ENCODE results near the gene ASCC1.

Gene ASCC1

DNA sequence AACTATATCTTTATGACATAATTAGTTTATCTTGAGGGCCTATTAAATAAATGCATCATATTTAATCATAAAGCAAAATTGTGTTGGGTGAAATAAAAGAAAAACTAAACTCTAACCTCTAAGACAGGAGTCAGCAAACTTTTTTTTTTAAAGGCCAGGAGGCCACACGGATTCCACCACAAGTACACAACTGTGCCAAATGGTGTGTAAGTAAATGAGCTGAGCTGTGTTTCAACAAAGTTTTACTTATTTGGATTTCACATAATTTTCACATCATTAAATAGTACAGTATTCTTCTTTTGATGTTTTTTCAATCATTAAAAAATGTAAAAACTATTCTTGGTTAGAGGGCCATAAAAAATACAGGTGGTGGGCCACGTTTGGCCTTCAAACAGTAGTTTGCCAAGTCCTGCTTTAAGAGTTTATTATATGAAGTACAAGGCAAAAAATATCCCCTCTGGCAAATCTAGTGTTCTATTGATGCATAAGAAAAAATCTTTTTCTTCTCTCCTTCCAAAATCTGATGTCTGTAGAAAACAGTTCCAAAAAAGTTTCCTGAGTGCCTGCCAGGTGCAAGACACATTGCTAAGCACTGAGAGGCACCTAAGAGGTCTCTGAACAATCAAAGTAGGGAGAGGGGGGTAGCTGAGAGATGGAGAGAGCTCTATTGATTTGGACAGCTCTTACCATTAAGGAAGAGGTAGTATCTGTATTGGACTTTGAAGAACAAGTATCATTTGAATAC, 101.2 kb downstream of the ASCC1 start:
- Histone ChIP-seq H3K36me3 (ENCODE audit: control insufficient read depth, low read length) (peaks cover 7% of the 10 kb centered on the region; the same call in 1 of the 2 replicates), H3K27ac (ENCODE audit: low read depth, low read length) (no peak overlapping the region), H3K4me3 (ENCODE audit: low read length) (no peak overlapping the region)

DNA sequence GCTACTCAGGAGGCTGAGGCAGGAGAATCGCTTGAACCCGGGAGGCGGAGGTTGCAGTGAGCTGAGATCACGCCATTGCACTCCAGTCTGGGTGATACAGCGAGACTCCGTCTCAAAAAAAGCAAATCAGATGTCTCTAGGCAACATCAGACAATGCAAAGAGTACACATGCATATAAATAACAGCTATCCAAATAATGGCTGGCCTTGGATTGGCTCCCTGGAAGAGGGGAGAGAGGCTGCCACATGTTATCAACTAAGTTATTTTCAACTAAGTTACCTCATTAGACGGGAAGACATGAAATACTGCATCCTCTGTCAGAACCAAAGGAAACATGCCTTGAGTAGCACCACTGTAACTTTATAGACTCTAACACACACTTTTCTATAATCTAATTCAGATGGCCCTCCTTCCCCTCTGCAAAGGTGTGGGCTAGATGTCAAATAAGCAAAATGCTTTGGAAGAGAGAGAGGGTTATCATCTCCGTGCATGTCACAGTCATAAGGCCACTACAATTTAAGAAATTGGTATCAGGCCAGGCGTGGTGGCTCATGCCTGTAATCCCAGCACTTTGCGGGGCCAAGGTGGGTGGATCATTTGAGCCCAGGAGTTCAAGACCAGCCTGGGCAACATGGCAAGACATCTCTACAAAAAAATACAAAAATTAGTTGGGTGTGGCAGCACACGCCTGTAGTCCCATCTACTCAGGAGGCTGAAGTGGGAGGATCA, 105.2 kb downstream of the ASCC1 start:
- TF ChIP-seq EZH2phosphoT487 (IDR thresholded peaks at IDR 0.05; ENCODE audit: borderline replicate concordance, low read length), result no peak
- TF ChIP-seq, protein P1, sequence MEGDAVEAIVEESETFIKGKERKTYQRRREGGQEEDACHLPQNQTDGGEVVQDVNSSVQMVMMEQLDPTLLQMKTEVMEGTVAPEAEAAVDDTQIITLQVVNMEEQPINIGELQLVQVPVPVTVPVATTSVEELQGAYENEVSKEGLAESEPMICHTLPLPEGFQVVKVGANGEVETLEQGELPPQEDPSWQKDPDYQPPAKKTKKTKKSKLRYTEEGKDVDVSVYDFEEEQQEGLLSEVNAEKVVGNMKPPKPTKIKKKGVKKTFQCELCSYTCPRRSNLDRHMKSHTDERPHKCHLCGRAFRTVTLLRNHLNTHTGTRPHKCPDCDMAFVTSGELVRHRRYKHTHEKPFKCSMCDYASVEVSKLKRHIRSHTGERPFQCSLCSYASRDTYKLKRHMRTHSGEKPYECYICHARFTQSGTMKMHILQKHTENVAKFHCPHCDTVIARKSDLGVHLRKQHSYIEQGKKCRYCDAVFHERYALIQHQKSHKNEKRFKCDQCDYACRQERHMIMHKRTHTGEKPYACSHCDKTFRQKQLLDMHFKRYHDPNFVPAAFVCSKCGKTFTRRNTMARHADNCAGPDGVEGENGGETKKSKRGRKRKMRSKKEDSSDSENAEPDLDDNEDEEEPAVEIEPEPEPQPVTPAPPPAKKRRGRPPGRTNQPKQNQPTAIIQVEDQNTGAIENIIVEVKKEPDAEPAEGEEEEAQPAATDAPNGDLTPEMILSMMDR (IDR thresholded peaks at IDR 0.05; ENCODE audit: low read depth, low read length, poor library complexity, severe bottlenecking), result no peak
- Histone ChIP-seq H4K20me1 (ENCODE audit: control insufficient read depth, insufficient read depth, low read depth, low read length) (no peaks in the 10 kb centered on the region), H3K36me3 (ENCODE audit: control insufficient read depth, low read length) (no peaks in the 10 kb centered on the region), H3K4me3 (ENCODE audit: low read length) (no peak overlapping the region), H3K9me3 (ENCODE audit: control insufficient read depth, insufficient read depth, low read length) (no peaks in the 10 kb centered on the region), H3K79me2 (ENCODE audit: control insufficient read depth, low read length) (no peaks in the 10 kb centered on the region), H3K9me2 (replicated peaks; ENCODE audit: control insufficient read depth, low read length) (no peaks in the 10 kb centered on the region), H3K27me3 (ENCODE audit: control insufficient read depth, low read length) (no peaks in the 10 kb centered on the region), H3K27ac (ENCODE audit: low read depth, low read length) (no peak overlapping the region), H3K4me1 (ENCODE audit: control insufficient read depth, low read length) (peaks cover 34% of the 10 kb centered on the region), H3K4me2 (ENCODE audit: low read length) (no peak overlapping the region), H3F3A (ENCODE audit: control insufficient read depth, insufficient read depth) (peaks cover 9% of the 10 kb centered on the region)

More for the DNA sequence above, 101.2 kb downstream of the ASCC1 start:
- H3K9me2 ChIP-seq (replicated peaks; ENCODE audit: control insufficient read depth, low read length), result no peaks in the 10 kb centered on the region
- H3K79me2 ChIP-seq (ENCODE audit: control insufficient read depth, low read length), result no peaks in the 10 kb centered on the region
- H3K27me3 ChIP-seq (ENCODE audit: control insufficient read depth, low read length), result no peaks in the 10 kb centered on the region
- no peak overlapping the region for H3K4me2 ChIP-seq (ENCODE audit: low read length)
- H3F3A ChIP-seq (ENCODE audit: control insufficient read depth, insufficient read depth), result no peaks in the 10 kb centered on the region
- no peaks in the 10 kb centered on the region for H4K20me1 ChIP-seq (ENCODE audit: control insufficient read depth, insufficient read depth, low read depth, low read length)
- peaks cover 8% of the 10 kb centered on the region; the same call in 1 of the 2 replicates for H3K9me3 ChIP-seq (ENCODE audit: control insufficient read depth, insufficient read depth, low read length)
- TF ChIP-seq EZH2phosphoT487 (IDR thresholded peaks at IDR 0.05; ENCODE audit: borderline replicate concordance, low read length), result no peak
- TF ChIP-seq, protein P1 (IDR thresholded peaks at IDR 0.05; ENCODE audit: low read depth, low read length, poor library complexity, severe bottlenecking), result no peak
- H3K4me1 ChIP-seq (ENCODE audit: control insufficient read depth, low read length), result no peaks in the 10 kb centered on the region

DNA sequence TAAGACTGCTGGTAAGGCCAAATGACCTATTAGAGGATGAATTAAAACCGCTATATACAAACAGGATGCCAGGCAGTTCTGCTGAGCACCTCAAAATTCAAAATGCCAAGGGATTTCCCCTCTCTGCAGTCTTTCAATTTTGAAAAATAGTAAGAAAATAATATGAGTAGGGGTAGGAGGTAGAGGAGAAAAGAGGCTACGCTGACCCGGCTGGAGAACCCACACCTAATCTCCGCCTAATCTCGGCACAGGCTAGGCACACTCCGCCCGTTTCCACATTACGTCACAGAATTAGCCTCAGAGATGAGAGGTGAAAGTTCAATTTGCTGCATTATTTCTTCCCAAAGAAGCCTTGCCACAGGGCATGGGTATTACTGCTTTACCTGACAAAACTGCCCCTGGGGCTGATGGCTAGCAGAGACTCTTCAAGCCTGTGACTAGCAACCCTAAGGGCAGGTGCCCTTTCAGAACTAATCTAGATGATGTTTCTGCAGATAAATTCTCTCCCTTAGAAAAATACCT, 106.4 kb downstream of the ASCC1 start:
- Histone ChIP-seq H3K4me3 (ENCODE audit: low read length) (no peak overlapping the region), H3K4me1 (ENCODE audit: control insufficient read depth, low read length) (peaks cover 34% of the 10 kb centered on the region), H3K36me3 (ENCODE audit: control insufficient read depth, low read length) (no peaks in the 10 kb centered on the region), H3K79me2 (ENCODE audit: control insufficient read depth, low read length) (no peaks in the 10 kb centered on the region), H3K27ac (ENCODE audit: low read depth, low read length) (no peak overlapping the region), H3F3A (ENCODE audit: control insufficient read depth, insufficient read depth) (peaks cover 9% of the 10 kb centered on the region), H3K9me3 (ENCODE audit: control insufficient read depth, insufficient read depth, low read length) (no peaks in the 10 kb centered on the region), H3K27me3 (ENCODE audit: control insufficient read depth, low read length) (no peaks in the 10 kb centered on the region), H3K4me2 (ENCODE audit: low read length) (no peak overlapping the region), H4K20me1 (ENCODE audit: control insufficient read depth, insufficient read depth, low read depth, low read length) (no peaks in the 10 kb centered on the region), H3K9me2 (replicated peaks; ENCODE audit: control insufficient read depth, low read length) (no peaks in the 10 kb centered on the region)
- TF ChIP-seq, protein P1 (IDR thresholded peaks at IDR 0.05; ENCODE audit: low read depth, low read length, poor library complexity, severe bottlenecking), result no peak
- no peak for TF ChIP-seq EZH2phosphoT487 (IDR thresholded peaks at IDR 0.05; ENCODE audit: borderline replicate concordance, low read length)
